NK-92 (cell line): ENCODE results near the gene PER2.

Experiments
- DNase-seq: peaks from one replicate; lab custom pipeline; 2025; ENCODE audit not compliant: unreplicated experiment; lab: John Stamatoyannopoulos, UW

PER2 gene

DNA sequence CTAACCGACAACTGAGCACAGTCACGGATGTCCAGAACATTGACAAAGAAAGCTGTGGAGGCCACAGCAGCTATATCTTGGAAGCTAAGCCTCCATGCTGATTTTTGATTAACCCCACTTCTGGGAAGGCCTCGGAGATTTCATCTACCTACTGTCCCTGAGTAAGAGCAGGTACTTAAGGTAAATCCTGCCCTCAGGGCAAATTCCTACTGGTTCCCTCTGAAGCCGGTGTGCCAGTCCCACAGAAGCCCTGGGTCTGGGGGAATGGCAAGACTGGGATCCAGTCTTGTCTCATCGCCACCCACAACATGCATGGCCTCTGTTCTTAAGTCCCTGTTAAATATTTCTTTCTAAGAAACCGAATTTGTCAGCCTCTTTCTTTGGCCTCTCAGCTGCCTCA lies 18.7 kb downstream of the PER2 start:
- no peak for DNase-seq

DNA sequence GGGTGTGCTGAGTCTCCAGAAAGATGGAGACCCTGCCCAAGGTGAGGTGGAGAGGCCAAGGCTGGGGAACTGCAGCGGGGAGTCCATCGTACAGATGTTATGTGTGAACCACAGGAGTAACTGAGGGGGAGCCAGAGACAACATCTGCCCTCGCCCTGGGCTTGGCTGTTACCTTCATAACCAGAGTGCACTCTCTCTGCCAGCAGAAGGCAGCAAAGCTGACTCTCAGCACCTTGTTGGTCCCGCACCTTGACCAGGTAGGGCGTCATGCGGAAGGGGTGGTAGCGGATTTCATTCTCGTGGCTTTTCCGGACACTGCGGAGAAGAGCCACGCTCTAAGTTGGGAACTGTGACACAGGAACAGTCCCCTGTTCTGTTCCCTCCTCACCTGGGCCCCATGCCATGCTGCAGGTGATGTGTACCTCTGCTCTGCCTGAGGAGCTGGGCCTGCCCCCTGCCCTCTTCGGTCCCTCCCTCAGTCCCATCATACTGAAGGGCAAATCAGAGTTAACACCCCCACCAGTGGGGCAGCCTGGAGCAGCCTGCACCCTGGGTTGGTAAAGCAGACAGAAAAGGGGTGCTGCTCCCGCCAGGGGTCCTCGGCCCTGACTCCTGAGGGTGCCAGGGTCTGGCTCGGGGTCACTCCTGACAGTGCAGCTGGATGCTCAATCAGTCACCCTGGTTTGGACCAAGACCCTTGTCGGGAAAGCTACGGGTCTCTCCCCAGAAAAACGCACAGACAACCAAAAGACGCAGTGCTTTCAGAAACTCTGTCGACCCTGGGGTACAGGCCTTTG lies 20.3 kb downstream of the PER2 start:
- DNase-seq, result no peak

DNA sequence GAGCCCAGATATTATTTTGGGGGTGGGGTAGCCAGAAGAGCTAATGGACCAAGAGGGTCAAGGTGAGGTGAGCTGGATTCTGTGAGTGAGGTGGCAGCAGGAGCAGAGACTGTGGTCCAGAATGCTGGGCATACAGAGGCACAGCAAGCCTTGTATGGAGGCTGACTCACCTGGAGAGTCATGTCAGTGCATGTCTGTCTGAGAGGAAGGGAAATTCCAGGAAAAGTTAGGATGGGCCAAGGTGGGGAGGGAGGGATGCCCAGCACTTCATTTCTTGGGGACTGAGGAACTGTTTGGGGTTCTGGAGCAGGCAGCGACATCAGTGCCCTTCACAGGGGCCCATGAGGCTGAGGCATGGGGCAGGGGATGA lies 21.1 kb downstream of the PER2 start:
- no peak for DNase-seq

DNA sequence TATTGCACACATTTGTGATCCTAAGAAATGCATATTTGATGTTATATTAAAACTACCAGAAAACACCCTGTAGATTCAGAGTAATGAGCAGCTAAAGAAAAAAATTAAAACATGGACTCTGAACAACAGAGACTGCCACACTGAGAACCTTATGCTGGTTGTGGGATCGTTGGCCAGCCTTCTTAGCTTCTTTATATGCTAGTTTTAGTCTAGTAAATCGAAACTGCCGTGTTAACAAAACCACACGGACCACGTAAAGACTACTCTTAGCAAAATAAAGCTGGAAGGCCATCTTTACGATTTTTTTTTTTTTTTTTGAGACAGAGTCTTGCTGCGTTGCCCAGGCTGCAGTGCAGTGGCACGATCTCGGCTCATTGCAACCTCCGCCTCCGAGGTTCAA lies 22.8 kb downstream of the PER2 start:
- DNase-seq, result no peak

DNA sequence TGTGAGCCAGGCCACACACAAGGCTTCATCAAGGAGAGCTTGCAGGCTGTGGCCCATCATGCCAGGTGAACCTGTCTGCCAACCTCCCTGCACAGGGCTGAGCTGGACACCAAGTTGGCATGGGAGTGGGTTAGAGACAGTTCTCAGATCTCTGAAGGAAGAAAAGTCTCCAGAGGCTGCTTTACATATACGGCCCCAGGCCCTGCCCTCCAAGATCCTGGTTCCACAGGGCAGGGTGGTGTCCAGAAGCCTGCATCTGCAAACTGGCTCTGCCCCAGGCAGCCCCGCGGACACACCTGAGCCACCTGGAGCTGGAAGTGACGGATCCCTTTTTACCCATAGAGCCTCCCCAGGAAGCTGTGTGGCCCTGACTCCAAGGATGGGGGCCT lies 24.3 kb downstream of the PER2 start:
- DNase-seq, result no peak

DNA sequence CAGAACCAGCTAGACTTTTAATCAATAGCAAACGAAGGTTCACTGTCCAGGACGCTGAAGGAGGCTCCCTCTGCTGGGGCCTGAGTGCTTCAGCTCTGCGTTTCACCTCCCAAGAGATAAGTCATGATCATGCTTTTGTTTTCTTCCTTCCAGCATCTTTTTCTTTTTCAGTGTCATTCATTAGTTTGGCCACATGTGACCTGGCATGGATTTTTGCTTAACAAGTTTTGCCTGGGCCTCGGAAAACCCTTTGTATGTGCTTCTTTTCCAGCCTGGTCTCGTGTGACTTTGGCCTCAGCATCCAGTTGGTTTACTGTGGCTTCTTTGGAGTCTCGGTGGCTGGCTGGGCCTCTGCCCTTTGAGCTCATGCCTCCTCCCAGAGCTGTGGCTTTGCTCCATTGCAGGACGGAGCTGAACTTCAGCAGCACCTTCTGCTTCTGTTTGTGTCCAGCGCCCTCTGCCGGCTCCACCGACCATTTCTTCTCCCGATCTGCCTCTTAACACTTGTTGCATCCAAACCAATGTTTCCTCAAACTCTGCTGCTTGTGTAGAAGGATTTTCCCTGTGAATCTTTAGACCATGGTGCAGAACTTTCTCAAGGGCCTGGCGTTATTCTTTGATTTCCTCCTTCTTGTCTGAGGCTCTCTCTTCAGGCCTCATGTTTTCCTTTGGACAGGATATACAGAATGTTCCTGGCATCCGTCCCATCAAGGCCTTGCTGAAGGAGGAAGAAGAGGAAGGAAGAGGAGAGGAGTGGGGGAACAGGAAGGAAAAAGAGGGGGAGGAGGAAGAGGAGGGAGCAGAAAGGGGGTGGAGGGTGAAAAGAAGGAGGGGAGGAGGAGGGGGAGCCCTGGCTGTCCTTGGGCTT lies 25.0 kb downstream of the PER2 start:
- no peak for DNase-seq

DNA sequence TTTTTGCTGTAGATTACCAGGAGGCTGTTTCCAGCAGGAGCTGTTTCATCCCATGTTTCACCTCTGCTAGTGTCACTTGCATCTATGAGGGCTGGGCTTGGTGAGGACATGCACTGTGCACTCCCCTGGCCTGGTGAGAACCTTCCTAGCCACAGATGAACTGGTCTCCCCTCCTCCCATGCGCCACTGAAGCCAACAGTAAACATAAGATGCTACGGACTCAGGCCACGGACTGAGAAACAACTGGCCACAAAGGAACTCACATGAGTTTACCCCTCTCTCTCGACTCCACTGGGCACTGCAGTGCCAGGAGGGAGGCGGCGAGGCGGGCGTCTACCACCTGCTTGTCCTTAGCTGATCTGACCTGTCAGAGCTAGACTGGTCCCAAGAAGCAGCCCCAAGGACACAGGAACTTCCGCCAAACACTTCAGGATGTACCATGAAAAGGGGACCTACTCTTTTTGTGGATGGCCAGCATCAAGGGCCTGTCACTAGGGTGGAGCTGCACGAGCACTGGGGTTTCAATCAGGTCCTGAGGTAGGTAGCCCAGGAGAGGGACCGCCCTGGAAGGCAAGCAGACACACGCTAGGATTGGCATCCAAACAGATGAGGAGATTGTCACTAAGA lies 25.8 kb downstream of the PER2 start:
- no peak for DNase-seq

DNA sequence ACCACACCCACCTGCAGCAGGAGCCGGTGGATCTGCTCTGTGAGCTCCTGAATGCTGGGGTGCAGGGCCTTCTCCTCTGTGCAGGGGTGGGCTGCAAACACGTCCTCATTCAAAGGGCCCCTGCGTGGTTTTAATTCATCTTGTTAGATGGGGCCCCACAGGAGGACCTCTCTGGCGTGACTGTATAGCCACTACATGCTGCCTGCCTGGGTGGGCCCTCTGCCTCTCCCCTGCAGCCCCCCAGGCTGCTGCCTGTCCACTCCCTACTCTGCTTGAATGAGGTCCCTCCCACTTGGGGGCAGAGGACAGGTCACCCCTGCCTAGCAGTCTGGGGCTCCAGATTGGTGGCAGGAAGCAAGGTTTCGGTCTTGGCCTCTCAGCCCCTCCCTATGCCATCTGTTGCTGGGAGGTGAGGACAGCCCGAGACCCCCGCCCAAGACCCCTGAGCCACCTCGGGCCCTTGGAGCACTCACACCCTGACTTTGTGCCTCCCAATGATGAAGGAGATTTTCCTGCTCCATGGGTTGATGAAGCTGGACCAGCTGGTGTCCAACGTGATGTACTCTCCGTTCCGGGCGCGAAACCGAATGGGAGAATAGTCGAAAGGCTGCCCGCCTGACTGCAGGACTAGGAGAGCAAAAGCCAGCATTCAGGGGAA lies 26.6 kb downstream of the PER2 start:
- no peak for DNase-seq

DNA sequence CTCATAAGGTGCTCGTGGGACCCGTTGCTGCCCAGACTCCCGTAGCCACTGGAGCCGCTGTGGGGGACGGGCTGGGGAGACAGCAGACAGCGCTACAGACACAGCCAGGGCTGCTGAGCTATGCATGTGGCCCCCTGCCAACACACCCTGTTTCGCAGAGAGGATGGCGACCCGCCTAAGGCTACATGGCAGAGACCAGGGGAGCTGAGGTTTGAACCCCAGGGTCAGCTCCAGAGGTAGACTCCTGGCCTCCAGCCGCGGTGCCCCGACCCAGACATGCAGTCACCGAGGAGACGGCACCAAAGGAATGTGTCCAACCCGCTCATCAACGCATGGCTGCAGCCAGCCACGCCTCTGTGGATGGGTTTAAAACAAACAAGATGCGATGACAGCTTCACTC lies 27.5 kb downstream of the PER2 start:
- DNase-seq, result no peak

DNA sequence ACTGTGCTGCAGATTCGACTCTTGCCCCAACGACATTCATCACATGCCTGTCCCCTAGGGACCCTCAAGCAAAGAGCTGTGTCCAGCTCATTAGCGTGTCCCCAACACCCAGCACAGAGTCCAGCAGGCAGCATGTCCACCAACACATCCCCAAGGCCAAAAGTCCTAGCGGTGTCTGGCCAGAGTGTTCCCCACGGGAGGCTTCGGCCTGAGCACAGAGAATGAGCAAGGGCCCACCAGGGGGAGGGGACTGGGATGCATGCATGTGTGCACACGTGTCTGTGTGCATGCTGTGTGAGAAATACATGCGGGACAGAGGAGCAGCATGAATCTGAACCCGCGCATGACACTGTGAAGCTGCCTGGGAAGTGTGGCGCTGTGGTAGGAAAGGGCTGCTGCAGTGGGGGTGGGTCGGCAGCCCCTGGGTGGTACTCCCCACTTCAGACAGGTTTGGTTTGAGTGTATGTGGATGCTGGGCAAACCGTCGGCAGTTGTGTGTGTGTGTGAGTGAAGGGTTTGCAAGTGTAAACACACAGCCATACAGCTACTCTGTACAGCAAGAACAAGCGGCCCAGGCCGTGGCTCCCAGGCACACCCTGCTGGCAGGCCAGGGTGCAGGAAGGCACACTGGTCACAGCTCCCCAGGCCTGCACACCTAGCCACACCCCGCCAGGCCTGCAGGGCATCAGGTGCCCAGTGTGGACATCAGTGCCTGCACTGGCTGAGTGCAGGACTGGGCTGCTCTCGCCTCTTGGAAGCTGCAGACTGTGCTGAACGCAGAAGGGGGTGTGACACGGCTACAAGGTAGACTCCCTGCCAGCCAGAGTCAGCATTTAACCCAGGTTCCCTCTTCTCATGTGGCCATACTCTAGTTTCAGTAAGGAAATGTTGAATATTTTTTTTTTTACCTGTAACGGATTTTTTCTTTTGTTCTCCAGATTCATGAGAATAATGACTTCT lies 29.1 kb downstream of the PER2 start:
- DNase-seq, result no peak

DNA sequence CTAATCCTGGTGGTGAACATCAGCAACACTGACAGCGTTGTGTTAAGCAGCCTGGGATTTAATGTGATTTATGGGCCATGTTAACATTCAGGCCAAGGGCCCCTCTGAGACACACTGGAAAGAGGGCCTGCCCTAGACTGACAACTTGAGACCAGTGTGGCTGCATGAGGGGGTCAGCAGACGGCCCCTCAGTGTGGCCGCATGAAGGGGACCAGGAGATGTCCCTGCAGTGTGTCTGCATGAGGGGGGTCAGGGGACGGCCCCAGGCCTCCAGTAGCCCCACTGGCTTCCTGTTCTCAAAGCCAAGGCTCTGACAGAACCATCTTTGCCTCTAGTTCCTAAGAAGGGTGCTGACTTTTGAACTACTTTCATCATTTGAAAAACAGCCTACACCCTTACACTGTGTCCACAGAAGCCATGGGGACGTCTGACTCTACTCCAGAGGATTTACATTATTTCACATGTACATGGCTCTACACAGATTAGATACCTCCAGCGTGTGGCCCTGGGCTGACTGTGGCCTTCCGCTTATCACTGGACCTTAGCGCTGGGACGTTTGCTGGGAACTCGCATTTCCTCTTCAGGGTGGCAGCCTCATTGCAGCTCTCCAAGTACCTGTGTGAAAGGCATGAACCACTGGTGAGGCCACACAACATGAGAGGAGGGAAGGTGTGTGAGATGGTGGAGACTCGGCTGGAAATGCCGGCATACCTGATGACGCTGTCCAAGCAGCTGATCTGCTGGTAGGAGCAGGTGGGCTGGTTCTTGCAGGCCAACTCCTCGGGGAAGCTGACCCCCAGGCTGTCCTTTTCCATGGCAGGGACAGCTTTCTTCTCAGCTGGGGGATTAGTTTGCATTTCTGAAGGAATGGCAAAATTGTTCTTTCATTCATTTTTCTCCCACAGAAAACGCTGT lies 30.4 kb downstream of the PER2 start:
- no peak for DNase-seq

DNA sequence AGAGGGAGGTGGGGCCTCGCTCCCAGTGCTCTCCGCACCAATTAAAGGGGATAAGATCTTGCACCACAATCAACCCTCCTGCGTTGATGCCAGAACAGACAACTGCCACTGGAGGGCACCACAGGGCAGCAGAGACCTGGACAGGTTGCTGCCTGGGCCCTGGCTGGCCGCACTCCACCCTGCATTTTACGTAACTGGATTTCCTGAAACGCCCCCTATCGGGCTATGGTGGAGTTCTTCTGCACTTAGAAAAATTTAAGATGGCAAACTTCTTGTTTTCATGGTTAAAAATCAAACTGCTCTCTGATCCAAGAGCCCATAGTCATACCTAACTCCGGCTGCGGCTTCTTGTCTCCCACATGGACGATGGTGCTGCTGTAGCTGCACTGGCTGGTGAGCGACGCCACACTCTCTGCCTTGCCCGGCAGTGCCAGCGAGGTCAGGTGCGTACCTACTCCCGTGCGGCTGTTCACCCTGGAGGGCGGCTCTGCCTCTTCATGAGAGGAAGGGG lies 31.8 kb downstream of the PER2 start:
- DNase-seq, result no peak

DNA sequence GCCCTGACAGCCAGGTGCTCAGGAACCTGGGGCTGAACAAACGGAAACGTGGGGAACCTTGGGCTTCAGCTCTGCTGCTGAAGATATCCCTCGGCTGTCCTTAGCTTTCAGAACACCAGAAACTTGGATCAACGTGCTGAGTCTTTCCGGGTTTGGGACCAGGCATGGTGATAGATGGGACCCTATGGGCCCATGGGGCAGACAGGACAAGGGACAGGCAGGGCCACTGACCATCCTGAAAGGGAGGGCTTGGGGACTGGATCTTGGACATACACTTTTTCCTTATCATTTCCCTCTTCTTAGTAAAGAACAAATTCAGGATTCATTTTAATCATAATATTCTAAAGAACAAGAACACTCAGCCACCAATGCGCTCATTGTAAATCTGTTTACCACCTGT lies 32.3 kb downstream of the PER2 start:
- DNase-seq, result no peak

DNA sequence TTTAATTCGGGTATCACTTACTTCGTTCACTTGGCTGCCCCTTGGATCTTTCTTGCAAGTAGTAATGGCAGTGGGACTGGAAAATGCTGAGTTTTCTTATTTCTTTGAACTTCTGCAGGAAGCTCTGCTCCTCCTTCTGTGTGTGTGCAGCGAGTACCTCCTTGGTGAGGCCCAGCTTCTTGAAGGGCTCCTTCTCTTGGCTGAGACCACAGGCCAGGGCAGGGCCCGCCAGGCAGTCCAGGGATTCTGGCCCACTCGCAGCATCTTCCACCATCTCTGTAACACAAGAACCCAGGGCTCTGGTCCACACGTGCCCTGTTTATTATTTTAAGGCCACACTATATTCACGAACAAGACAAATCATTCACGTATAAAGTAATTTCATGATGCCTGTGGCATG lies 32.8 kb downstream of the PER2 start:
- no peak for DNase-seq

DNA sequence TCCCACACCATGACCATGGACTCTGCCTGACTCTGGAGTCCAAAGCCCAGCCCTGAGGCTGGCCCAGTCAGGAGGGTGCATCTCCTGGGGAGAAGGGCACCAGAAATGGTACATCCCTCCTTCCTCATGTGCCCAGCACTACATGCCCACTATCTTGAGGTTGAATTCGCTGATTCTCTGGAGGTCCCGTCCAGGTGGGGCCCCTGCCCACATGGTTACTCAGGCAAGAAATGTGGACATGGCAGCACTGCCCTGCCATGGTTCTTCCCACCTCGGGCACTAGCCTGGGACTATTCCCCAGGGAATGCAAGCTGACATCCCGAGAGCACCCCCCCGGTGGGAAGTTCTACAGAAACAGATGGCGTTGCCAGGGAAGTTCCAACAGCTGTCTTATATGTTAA lies 33.3 kb downstream of the PER2 start:
- DNase-seq, result no peak

DNA sequence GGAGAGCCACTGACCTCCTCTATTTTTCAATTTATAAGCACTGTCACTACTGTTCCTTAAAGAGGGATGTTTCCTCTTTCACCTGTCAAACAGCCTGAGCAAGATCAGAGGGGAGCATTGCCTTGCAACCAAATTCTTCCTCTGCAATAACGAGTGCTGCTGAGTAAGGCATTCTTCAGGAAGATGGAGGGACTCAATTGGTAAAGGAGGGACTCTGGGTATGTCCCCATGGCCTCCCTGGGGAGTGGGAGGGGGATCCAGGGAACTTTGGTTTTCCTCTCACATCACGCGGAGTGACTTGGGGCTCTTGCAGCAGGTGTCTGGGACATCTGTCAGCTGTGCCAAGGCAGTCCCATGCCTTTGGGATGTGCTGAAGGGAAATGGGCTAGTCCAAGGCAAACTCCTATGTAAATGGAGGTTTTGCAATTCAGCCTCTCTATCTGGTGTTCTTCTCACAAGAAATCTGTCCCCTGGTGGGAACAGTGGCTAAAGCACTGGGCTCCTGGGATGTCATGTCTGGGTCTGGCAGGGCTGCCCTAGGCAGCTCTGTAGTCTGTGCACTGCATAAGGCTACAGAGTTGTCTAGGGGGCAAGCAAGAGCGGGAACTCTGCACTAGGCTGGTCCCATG lies 34.2 kb downstream of the PER2 start:
- DNase-seq, result no peak

DNA sequence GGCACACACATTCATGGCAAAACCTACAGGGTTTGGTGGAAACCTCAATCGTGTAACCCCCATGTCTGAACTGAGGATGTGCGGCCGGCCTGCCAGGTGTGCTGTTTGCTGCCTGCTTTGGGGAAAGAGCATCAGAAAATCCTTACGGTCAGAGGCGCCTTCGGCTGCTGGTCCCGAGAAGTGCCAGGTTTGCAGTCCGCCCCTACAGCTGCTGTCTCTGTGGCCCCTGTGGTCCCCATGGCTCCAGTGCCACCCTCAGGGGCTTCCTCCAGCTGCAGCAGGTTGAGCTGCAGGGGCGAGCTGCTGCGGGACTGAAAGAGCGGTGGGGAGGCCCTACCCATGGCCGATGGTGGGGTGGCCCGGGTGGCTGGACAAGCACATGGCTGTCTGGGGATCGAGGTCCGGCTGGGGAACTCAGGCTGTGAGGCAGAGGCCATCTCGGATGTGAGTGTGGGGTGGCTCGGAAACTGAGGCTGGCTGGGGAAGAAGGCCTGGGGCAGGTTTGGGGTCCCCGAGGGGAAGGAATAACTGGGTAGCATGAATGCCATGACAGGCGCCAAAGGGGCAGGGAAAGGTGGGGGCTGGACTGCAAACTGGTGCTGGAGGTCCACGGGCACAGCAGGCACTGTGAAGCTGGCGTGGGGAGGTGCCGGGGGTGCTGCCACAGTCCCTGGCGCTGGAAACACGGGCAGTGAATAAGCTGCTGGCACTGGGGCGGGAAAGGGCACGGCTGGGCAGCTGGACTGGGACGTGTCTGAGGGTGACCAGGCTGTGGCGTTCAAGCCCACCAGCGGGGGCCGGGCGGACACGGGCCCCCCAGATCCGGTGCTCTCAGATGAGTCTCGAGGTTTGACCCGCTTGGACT lies 35.4 kb downstream of the PER2 start:
- DNase-seq, result no peak

DNA sequence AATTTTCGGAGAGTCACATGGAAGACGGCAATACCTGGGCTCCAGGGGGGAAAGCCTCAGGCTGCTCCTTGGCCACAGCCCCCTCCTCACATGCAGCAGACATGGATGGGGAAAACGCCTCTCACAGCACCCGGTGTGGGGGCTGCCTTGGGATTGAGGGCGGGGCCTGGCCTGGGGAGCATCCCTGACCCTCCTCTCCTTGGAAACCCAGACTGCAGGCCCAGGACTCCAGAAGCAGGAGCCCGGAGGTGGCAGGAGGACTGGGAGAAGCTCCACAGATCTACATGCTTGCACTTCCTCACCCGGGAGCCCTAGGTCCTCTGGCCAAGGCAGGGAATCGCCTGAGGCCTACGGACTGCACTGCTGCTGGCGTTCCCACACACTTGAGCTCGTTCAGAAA lies 36.4 kb downstream of the PER2 start:
- DNase-seq, result no peak
